Left colon (tissue), 2 donors: ENCODE results near the gene CCND1. TPM values are rescaled to one million over a fixed set of nuclear protein-coding genes. Genes with fewer than 3 reads are reported as not detected.

ENCODE experiments used
- ATAC-seq: fragments of 200-7000 bp; cut with Tn5 transposase; one replicate; pipeline ENCODE4 v1.9.1; 2020; ENCODE audit warnings: mild to moderate bottlenecking, moderate library complexity
- DNase-seq, 2 donors: peaks; one replicate each; pipeline ENCODE4 v3.0.0-alpha.2; 2020
- intact Hi-C, 2 donors: fragments of 100-400 bp; cut with DNase I in 1 of 2; cut with micrococcal nuclease in 1 of 2; formaldehyde crosslinking; loops; one replicate each; pipeline versions ENCODE4 v1.11.2 to v1.14.0; 2022; cut with DNase I, micrococcal nuclease
- total RNA-seq, 2 donors: library from RNA; stranded (reverse); fragmentation: NEBNext Ultra II Directional; extraction: Animal tissue kit (Norgen Biotek cat#: 25700); gene quantifications; one replicate each; pipeline ENCODE4 v1.2.1, GENCODE V29; 2021
- donor health status: DM: no; HTN: no; CAD: no.
- donor health status: DM: yes; HTN: yes; CAD: no.

CCND1 gene
- total RNA-seq, 2 donors from 2014 or later = 56.5 to 83.5 TPM

DNA sequence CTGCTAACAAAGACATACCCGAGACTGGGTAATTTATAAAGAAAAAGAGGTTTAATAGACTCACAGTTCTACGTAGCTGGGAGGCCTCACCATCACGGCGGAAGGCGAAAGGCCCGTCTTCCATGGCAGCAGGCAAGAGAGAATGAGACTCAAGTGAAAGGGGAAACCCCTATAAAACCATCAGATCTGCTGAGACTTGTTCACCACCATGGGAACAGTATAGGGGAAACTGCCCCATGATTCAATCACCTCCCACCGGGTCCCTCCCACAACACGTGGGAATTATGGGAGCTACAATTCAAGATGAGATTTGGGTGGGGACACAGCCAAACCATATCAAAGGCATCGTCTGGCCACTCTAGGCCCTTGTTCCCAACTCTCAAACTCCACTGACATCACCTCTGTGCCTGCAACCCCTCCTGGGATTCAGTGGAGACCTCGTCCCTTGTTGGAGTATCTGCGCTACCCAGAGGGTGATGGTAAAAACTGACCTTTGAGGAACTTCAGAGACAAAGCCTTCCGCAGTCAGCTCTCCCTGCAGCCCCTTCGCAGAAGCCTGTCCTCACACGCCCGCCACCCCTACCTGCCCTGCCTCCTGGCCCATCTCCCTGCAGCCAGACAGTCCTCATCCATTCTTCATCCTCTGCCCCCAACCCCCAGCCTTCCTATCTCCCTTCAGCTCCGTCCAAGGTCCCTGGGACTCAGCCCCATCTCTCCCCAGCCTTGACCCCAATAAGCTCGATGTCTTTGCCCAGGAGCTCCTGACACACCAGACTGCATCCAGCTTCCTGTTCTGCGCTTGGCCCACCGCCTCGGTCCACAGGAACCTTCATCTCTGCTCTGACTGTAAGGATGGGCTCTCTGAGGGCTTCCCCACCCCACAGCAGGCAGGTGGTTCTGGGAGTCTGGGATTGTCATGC is 15.8 kb downstream of the CCND1 start:
- no peak for ATAC-seq
- DNase-seq = no peak
- intact Hi-C loops = no loop called here

DNA sequence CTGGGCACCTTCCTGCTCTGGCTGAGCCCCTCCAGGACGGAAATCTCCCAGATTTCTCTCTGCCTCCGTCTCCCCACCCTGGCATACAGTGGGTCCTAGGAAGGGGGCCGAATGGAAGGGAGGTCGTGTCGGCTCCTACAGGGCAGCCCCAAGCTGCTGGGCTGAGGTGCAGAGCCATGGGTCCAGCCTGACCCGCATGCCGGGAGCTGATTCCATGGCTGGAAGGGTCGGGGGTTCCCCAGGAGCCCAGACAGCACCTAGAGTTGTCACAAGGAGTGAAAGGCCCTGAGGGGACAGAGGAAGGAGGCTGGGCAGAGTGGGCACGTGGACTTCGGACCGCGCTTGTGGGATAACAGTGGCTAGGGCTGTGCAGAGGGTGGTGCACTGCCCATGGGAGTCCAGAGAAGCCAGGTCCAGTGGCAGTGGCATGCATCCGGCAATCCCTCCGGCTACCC is 16.5 kb downstream of the CCND1 start:
- intact Hi-C loops = no loop called here
- ATAC-seq (no peak), DNase-seq (no peak)

DNA sequence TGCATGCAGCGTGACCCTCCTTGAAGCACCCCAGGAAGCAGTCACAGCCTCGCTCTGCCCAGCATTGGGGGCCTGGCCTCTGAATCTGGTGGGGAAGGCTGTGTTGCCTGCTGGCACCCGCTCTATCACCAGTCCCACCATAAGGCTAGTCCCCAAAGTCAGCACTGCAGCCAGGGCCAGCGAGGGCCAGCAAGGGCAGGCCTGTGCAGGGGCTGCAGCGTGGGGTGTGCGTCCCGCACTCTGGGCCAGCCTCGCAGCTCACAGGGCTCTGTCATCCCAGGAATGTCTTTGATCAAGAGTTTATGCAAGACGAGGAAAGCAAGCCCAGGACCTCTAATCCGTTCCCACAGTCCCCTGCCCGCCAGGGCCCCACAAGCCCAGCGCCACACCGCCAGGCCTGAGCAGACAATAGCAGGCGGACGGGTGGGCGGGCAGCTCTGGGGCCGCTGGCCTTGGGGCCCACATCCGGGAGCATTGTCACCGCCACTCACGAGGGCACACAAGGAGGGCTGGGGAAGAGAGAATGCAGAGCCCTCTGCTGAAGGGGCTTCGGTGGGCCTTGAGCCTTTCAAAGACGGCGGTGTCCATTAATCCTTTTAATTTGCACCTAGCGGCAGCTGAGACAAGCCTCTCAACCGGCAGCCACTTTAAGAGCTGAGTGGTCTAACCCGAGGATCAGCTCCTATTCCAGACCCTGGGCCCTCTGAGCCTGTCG is 17.1 kb downstream of the CCND1 start:
- intact Hi-C loops = no loop called here
- DNase-seq (no peak), ATAC-seq (no peak)

DNA sequence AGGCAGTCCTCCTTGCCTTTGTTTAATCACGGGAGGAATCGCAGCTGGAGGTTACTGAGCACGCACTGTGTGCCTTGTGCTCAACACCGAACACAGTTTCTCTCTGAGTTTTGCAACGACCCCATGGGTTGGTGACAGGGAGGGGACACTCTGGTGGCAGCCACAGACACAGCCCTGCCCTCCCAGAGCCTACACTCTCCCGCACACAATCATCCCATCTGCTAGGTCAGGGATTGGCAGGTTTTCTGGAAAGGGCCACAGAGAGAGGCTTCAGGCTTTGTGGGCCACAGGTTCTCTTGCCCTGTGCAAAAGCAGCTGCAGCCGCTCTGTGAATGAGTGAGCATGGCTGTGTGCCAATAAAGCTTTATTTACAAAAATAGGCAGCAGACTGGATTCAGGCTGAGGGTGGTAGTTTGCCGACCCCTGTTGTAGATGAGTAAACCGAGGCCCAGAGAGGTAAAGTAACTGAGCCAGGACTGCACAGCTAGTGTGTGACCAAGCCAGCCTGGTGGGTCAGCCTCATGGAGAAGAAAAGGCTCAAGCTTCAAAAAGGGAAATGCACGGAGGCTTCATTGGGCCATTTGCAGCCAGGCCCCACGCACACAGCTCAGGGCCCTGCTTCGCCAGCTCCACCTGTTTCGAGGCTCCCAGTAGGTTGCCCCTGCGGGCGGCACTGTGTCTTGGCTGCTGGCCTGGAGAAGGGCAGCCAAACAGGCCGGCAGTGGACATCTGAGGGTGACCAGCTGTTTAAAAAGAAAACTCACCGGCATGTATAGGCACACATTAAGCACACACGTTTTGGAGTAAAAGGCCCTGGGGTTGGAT is 17.9 kb downstream of the CCND1 start:
- intact Hi-C loops = no loop called here
- DNase-seq = no peak
- no peak for ATAC-seq

DNA sequence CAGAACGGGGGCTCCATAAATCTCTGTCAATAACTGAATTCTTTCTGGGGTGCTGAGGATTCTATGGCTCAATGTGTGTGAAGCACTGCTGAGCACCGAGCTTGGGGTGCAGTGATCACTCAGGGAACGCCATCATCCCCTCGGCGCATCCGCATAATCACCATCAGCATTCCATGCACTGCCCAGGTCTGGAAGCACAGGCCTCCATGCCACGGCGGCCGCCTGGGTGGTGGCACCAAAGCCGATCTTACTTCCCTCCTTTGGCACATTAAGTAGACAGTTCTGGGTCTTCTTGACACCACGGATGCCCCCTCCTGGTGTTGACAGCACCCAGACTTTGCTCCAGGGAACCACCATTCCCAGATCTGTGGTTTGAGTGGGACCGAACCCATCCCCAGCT is 18.6 kb downstream of the CCND1 start:
- intact Hi-C loops = no loop called here
- DNase-seq (no peak), ATAC-seq (no peak)

DNA sequence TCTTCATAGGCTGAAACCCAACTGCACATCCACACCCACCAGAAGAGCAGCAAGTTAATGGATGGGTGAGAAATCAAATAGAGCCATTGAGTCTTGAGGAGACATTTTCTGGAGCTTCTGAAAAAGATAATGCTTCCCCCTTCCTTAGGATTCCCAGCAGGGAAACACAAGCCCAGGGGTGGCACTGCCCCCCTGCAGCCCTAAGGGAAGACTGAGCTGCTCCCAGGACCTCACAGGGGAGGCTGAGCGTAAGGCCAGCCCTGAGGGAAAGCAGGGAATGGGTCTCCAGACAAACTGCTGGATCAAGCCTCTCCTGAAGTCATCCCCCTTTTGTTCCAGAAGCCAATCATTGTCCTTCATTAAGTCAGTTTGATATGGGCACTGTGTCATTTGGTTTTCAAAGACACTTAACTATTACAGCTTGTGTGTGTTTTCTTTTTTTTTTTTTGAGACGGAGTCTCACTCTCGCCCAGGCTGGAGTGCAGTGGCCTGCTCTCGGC is 19.1 kb downstream of the CCND1 start:
- ATAC-seq = no peak
- no peak for DNase-seq
- intact Hi-C loops = no loop called here

DNA sequence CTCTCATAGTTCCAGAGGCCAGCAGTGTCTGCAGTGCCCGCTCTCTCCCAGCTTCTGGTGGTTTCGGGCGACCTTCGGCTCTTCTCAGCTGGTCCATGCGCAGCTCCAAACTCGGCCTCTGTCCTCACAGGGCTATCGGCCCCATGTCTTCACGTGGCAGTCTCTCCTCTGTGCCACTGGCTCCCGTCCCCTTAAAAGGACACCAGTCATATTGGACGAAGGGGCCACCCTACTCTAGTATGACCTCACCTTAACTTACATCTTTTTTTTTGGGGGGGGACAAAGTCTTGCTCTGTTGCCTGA is 20.4 kb downstream of the CCND1 start:
- DNase-seq (peak in 1 of 2 donors; percentile 14), ATAC-seq (no peak)
- intact Hi-C loops = no loop called here

DNA sequence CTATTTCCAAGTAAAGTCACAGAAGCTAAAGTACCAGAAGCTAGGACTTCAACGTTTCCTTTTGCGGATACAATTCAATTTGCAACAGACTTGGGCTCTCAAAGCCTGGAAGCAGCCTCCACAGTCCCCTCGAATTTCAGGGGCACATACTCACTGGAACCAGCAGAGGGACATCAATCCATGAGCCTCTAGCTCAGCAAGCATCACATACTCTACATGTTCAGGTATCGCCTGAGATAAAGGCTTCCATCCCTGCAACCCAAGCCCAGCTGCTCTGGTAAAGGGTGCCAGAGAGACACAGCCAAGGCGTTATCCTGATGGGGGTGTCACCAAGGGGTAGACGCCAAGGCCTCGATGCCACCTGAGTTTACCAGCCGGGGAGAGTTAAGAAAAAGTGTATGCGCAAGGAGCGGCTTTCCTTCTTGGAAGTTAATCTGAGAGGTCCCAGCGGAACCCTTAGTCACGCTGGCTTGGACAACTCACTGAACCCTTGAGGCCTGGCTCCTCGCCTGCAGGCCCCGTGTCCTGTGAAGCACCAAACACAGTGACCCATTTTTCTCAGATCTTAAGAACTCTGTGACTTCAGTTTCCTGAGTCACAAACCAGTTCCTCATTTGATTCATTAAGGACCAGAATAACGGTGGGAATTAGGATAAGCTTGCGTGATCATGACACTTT is 21.2 kb downstream of the CCND1 start:
- ATAC-seq (no peak), DNase-seq (no peak)
- intact Hi-C loops = no loop called here

DNA sequence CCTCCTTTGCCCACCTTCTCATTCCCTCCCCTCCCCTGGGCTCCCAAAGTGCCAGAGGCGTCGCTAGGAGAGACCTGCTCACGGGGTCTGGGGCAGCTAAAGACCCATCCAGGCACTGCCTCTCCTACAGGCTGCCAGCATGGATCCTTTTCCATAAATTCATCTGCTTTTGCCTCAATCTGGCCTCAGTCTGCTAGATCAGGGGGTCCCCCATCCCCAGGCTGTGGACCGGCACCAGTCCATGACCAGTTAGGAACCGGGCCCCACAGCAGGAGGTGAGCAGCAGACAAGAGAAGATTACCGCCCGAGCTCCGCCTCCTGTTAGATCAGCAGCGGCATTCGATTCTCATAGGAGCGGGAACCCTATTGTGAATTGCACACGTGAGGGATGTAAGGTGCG is 21.9 kb downstream of the CCND1 start:
- intact Hi-C loops = no loop called here
- peak in 1 of 2 donors; percentile 11 for DNase-seq
- ATAC-seq = no peak

DNA sequence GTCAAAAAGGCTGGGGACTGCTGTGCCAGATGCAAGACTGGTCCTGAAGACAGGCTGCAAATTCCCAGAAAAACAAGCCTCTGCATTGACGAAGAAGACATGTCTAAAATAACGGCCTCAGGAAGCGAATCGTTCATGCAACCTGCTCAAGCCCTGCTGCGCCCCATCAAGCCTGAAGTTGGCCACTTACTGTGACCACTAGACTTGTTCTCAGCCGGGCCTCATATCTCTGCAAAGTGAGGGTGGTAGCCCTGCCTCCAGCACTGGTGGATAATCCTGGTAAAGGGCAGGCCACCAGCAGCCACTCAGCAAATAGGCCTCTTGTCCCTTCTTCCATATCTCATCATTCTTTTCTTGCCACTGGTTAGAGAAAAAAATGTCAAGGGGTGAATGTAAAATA is 22.4 kb downstream of the CCND1 start:
- no peak for ATAC-seq
- no peak for DNase-seq
- intact Hi-C loops = no loop called here

DNA sequence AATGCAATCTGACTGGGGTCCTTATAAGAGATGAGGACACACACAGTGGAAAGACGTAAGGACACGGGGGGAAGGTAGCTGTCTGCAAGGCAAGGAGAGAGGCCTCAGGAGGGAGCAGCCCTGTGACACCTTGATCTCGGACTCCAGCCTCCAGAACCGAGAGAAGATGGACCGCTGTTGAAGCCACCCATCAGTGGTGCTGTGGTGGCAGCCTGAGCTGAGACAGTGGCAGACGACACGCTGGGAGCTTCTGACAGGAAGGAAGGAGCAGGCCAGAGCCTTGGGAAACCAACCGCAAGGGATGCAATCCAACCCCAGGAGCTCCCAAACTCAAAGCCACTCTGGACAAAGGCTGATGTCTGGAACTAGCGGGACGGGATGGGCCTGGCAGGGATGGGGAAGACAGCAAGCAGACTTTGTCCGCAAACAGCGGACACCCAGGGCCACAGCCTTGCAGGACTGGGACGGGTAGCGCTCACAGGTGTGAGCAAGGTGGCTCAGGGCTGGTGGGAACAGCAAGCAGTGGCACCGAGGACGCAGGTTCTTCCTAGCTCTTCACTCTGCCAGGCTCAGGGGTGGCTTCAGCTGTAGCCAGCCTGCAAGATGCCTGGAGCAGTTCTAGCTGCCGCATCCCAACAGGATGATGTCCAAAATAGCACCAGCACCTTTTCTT is 23.3 kb downstream of the CCND1 start:
- ATAC-seq = no peak
- DNase-seq = peak in 1 of 2 donors; percentile 16

DNA sequence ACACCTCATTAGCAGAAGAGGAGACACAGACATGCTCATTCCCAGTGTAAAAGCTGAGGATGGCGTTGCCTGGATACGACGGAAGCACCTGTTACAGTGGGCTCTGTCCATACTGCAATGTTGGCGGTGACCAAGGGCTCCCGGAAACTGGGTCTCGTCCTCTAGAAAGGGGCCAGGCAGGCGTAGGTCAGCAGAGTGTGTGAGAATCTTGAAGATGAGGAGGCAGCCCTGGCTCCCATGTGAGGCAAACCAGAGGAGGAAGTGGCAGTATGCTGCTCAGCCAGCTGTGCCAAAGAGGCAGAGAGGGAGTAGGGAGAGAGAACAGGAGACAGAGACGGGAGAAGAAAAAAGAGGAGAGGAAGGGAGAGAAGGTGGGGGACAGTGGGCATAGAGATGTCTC is 23.9 kb downstream of the CCND1 start:
- ATAC-seq (no peak), DNase-seq (peak in 1 of 2 donors; percentile 4)
- intact Hi-C loops = no loop called here

More for the DNA sequence above, 23.3 kb downstream of the CCND1 start:
- intact Hi-C loops = no loop called here

DNA sequence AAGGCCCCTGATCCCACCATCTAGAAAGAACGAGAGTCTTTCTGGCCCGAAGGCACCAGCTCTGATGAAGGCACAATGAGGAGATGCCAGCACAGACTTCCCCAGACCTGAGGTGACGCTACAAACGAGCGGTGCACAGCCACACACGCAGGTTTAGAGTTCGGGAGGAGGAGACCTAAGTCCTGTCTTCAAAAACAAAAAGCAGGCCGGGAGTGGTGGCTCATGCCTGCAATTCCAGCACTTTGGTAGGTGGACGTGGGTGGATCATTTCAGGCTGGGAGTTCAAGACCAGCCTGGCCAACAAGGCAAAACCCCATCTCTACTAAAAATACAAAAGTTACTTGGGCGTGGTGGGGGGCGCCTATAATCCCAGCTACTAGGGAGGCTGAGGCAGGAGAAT is 24.7 kb downstream of the CCND1 start:
- DNase-seq (no peak), ATAC-seq (no peak)
- intact Hi-C loops = no loop called here

DNA sequence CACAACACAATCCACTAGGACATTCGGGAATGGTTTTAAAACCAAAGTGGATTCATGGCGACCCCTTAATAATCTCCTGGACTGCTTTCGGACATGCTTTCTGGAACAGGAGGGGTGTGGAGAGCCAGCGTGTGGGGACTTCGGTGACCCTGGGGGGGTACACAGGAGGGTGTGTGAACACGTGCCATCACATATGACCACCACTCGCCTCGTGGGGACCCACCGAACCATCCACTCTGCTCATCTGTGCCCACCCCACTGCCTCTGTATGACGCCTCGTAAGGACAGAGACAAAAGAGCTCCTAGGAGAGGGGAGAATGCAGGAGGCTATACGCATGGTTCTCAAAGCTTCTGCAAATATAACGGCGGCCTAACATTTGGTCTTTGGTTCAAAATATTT is 25.3 kb downstream of the CCND1 start:
- intact Hi-C loops = no loop called here
- ATAC-seq = no peak
- DNase-seq = no peak

DNA sequence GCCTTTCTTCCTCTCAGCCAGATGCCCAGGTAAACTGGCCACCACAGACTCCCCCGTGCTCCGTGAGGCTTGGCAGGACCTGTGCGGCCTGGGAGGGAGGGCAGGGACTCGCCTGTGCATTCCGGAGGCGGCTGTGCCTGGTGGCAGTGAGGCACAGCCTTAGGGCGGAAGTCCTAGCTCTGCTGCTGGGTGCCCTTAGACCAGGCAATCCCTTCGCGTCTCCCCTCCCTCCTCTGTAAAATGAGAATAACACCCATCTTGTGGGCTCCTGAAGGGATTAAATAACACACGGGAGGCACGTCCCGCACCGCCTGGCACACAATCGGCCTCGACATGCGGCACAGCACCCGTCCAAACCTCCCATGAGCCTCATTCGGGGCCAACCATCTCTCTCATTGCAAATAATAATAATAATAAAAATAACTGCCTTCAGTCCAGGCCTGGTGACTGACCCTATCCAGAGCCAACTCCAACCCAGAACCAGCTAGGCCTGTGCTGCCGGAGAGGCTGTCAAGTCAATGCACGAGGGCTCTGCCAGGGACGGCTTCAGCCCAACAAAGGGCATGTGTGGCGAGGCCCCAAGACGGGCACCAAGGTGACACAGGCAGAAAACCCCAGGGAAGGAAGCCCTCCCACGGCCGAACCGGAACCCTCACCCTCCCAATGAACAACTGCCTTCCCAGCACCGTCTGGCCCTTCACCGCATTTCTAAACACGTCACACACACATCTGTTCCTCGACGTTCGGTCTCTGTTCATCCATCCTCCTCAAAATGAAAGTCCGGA is 26.0 kb downstream of the CCND1 start:
- ATAC-seq = no peak
- DNase-seq = peak in 1 of 2 donors; percentile 12
- intact Hi-C loops = no loop called here

DNA sequence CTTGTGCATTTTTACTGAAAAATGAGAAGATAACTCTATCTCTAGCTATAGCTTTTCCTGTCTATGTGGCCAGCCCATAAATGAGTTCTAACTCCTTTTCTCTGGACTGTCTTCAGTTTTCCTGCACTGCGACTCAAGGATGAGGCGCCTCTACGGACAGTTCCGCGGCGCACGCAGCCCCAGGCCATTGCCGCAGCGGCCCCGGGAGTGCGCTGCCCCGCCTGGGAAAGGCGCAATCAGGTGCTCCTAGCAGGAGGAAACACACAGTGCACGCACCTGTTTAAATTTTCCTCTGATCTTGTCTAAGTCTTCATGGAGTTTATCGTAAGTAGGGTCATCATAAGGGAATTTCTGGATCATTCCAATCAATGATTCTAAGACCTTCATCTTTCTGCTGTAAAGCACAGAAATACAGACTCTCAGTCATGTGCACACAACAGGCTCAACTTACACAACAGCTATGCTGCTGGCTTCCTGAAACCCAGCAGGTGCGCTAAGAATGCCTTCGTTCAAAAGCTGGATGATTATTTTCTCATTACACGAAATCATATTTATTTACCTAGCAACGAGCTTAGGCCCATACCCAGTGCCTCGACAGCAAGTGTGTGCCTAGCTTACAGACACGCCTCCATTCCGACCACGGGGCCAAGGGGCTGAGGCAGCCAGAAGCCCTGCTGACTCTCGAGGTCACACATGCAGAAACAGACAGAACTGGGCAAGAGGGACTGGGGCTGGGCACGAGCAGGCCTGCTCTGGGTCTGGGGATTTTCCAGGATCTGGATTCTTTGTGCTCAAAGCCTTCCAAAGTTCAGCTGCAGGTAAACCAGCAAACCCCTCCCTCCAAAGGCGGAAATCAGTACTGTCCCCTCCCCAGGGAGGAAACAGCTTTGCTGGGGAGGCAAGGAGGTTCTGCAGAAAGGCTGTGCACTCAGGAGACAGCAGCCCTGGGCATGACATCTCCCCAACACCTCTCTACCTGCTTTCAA is 27.0 kb downstream of the CCND1 start:
- DNase-seq (peak in 1 of 2 donors; percentile 20), ATAC-seq (peak; percentile 49)
- intact Hi-C loops = no loop called here
